ENCODE data around the gene CELA2B. TPM values are rescaled to one million over a fixed set of nuclear protein-coding genes. Genes with fewer than 3 reads are reported as not detected.

CELA2B gene
- total RNA-seq, 1 donor from 2014 or later, result not detected

- H3K27me3 ChIP-seq, result no peaks in the 10 kb centered on the region
- no peak for TF ChIP-seq CTCF (IDR thresholded peaks at IDR 0.05)
- no peak overlapping the region for H3K27ac ChIP-seq
- H3K9me3 ChIP-seq, result no peaks in the 10 kb centered on the region
- DNase-seq, result no peak
- intact Hi-C loops (cut with DNase I), result no loop called here
- no peak overlapping the region for H3K4me3 ChIP-seq
- peaks cover 23% of the 10 kb centered on the region for H3K36me3 ChIP-seq
- no peak for ATAC-seq
- no peaks in the 10 kb centered on the region for H3K4me1 ChIP-seq
Measured at GRCh38 chr1:15506831-15507230, 30.9 kb downstream of the CELA2B start.

GRCh38 chr1:15507278-15507677 lies 31.4 kb downstream of the CELA2B start:
- no peak for ATAC-seq
- Histone ChIP-seq H3K27me3 (no peaks in the 10 kb centered on the region), H3K4me1 (no peaks in the 10 kb centered on the region), H3K27ac (no peak overlapping the region), H3K9me3 (no peaks in the 10 kb centered on the region), H3K36me3 (peaks cover 27% of the 10 kb centered on the region), H3K4me3 (no peak overlapping the region)
- intact Hi-C loops (cut with DNase I), result no loop called here
- no peak for TF ChIP-seq CTCF (IDR thresholded peaks at IDR 0.05)
- DNase-seq, result no peak

GRCh38 chr1:15508700-15509487 lies 33.0 kb downstream of the CELA2B start:
- Histone ChIP-seq H3K27me3 (no peaks in the 10 kb centered on the region), H3K27ac (no peak overlapping the region), H3K4me1 (no peaks in the 10 kb centered on the region), H3K36me3 (peaks cover 21% of the 10 kb centered on the region), H3K9me3 (no peaks in the 10 kb centered on the region), H3K4me3 (no peak overlapping the region)
- DNase-seq (no peak), ATAC-seq (no peak)
- TF ChIP-seq CTCF (IDR thresholded peaks at IDR 0.05), result no peak
- intact Hi-C loops (cut with DNase I), result no loop called here

- intact Hi-C loops (cut with DNase I), result no loop called here
- no peak overlapping the region for H3K27ac ChIP-seq
Measured at GRCh38 chr1:15509586-15509985, 33.7 kb downstream of the CELA2B start.

GRCh38 chr1:15510611-15511405 lies 34.9 kb downstream of the CELA2B start:
- Histone ChIP-seq H3K27me3 (no peaks in the 10 kb centered on the region), H3K4me3 (no peak overlapping the region), H3K9me3 (no peaks in the 10 kb centered on the region), H3K36me3 (peaks cover 14% of the 10 kb centered on the region), H3K4me1 (peaks cover 4% of the 10 kb centered on the region), H3K27ac (no peak overlapping the region)
- intact Hi-C loops (cut with DNase I), result no loop called here
- no peak for ATAC-seq
- no peak for TF ChIP-seq CTCF (IDR thresholded peaks at IDR 0.05)
- DNase-seq, result no peak

More at GRCh38 chr1:15509586-15509985, 33.7 kb downstream of the CELA2B start:
- TF ChIP-seq CTCF (IDR thresholded peaks at IDR 0.05), result no peak
- Histone ChIP-seq H3K27me3 (no peaks in the 10 kb centered on the region), H3K9me3 (no peaks in the 10 kb centered on the region), H3K4me1 (no peaks in the 10 kb centered on the region), H3K36me3 (peaks cover 21% of the 10 kb centered on the region), H3K4me3 (no peak overlapping the region)
- DNase-seq (no peak), ATAC-seq (no peak)
